ENCODE data around the gene GRAMD1A. TPM values are rescaled to one million over a fixed set of nuclear protein-coding genes. Genes with fewer than 3 reads are reported as not detected.

Gene GRAMD1A
- total RNA-seq = 179 TPM
- 10 to 100 TPM; 25.7 to 39.4 (median 32.1) TPM for polyA plus RNA-seq

DNA sequence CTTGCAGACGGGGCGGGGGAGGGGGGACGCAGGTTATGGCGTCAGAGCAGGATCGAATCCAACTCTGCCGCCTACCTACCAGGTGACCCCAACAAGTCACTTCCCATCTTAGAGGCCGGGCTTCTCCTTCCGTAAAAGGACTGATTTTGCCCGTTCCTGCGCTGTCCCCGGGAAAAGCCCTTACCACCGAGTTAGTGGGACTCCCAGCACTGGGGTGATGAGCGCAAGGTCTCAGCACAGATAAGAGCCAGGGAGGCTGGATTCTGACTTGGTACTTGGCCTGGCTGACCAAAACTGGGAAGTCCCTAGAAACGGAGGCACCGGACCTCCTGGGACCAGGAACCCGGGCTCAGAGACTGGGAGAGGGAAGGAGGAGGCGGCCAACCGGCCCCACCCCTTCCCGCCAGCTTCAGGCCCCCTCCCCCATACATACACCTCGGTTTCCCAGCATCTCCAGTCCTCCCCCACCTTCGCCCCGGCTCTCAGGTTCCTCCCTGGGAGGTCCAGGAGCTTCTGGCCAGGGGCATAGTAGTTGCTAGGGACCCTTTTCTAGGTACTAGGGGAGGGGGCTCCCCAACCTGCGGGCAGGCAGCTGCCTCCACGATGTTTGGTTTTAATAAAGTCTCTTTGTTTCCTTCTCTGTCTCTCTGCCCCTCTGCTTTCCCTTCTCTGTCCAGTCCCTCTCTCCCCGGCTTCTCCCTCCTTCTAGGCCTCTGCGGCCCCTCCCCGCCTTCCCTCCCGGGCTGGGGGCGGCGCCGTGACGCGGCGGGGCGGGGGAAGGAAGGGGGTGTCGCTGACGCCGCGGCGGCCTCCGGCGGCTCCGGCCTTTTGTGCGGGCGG, at the start of gene GRAMD1A:
GRAMD1A (plus strand) TSS at position 826 of the 840 bp plus-strand sequence. CDS start 156 bp downstream, outside the sequence.
- peaks cover 0 to 2% (median 0%) of the 10 kb centered on the region in 7 donors for H3K9me3 Mint-ChIP-seq
- H3K9me3 ChIP-seq (ENCODE audit: control insufficient read depth in 2 of 2, low read length in 2 of 2) = no peaks in the 10 kb centered on the region
- peaks cover 8 to 79% (median 52%) of the 10 kb centered on the region in 4 donors for H3K4me1 Mint-ChIP-seq
- peaks cover 17% of the 10 kb centered on the region for H3K36me3 Mint-ChIP-seq
- DNase-seq = peak; percentile 61 to 83 (median 63)
- H3K27me3 ChIP-seq (ENCODE audit: control insufficient read depth, insufficient read depth, low read length) = no peaks in the 10 kb centered on the region
- peaks cover 88% of the 10 kb centered on the region for H3K4me1 ChIP-seq (ENCODE audit: control insufficient read depth, insufficient read depth, low read length, poor library complexity, severe bottlenecking)
- ATAC-seq (ENCODE audit: low read depth in 2 of 2) = peak; percentile 34 to 40
- H3K36me3 ChIP-seq (ENCODE audit: control insufficient read depth, insufficient read depth, low read length) = no peaks in the 10 kb centered on the region
- peaks cover 5% of the 10 kb centered on the region for H3K27me3 Mint-ChIP-seq
- peak within 1 kb of the TSS; percentile 98 to 100 (median 98) for H3K27ac Mint-ChIP-seq
- peak within 1 kb of the TSS; percentile 90 for H3K27ac ChIP-seq (ENCODE audit: insufficient read depth, low read length, poor library complexity, severe bottlenecking)
- peak within 1 kb of the TSS; percentile 96 to 99 (median 98) for H3K4me3 Mint-ChIP-seq
- H3K4me3 ChIP-seq (ENCODE audit: low read depth, low read length) = peak within 1 kb of the TSS; percentile 81

DNA sequence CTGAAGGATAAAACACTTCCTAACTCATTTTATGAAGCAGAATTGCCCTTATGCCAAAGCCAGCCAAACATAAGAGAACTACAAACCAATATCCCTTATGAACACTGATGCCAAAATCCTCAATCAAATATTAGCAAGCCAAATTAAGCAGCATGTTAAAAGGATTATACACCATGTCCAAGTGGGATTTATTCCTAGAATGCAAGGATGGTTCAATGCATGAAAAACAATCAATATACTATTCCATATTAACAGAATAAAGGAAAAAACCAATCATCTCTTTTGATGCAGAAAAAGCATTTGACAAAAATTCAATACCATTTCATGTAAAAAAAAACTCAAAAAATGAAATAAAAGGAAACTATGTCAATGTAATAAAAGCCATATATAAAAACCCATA, 47.0 kb upstream of the GRAMD1A start:
- Mint-ChIP-seq H3K27ac (no peak overlapping the region), H3K27me3 (no peaks in the 10 kb centered on the region), H3K4me1 (peaks cover 0 to 13% (median 4%) of the 10 kb centered on the region in 4 donors), H3K4me3 (no peak overlapping the region), H3K36me3 (peaks cover 63% of the 10 kb centered on the region), H3K9me3 (peaks cover 3 to 85% (median 53%) of the 10 kb centered on the region in 7 donors)
- no peak overlapping the region for H3K27ac ChIP-seq (ENCODE audit: insufficient read depth, low read length, poor library complexity, severe bottlenecking)
- peaks cover 87 to 97% of the 10 kb centered on the region in 2 experiments for H3K9me3 ChIP-seq (ENCODE audit: control insufficient read depth in 2 of 2, low read length in 2 of 2)
- H3K4me1 ChIP-seq (ENCODE audit: control insufficient read depth, insufficient read depth, low read length, poor library complexity, severe bottlenecking) = no peaks in the 10 kb centered on the region
- peaks cover 40% of the 10 kb centered on the region for H3K36me3 ChIP-seq (ENCODE audit: control insufficient read depth, insufficient read depth, low read length)
- ATAC-seq (ENCODE audit: low read depth in 2 of 2) (no peak), DNase-seq (no peak)
- no peak overlapping the region for H3K4me3 ChIP-seq (ENCODE audit: low read depth, low read length)
- no peaks in the 10 kb centered on the region for H3K27me3 ChIP-seq (ENCODE audit: control insufficient read depth, insufficient read depth, low read length)

DNA sequence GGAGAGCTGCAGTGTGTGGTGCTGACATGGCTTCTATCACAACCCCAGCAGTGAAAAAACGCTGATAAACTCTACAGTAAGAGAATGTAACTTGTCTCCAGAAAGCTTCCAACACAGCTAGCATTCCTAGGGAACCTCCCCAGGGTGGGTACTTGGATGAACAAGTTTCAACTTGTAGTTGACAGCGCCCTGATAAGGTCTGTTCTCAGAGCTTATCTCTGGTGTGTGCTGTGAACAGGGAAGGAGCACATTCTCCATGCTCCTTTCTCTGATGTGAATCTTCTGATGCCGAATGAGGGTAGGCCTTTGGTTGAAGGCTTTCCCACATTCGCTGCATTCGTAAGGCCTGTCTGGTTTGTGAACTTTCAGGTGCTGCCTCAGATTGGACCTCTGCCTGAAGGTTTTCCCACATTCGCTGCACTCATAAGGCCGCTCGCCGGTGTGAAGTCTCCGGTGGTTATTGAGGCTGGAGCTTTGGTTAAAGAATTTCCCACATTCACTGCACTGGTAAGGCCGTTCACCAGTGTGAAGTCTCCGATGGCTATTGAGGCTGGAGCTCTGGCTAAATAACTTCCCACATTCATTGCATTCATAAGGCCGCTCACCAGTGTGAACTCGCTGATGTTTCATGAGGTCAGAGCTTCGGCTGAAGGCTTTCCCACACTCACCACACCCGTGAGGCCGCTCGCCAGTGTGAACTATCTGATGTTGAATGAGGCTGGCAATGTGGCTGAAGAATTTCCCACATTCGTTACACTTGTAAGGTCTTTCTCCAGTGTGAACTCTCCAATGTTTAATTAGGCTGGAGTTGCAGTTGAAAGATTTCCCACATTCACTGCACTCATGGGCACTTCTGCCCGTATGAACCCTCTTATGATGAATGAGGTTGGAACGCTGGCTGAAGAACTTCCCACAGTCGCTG, 42.0 kb upstream of the GRAMD1A start:
- Mint-ChIP-seq H3K27ac (no peak overlapping the region), H3K4me3 (no peak overlapping the region), H3K4me1 (peaks cover 16 to 27% (median 20%) of the 10 kb centered on the region in 4 donors), H3K9me3 (peaks cover 8 to 92% (median 48%) of the 10 kb centered on the region in 7 donors), H3K36me3 (peaks cover 82% of the 10 kb centered on the region), H3K27me3 (no peaks in the 10 kb centered on the region)
- H3K27me3 ChIP-seq (ENCODE audit: control insufficient read depth, insufficient read depth, low read length) = no peaks in the 10 kb centered on the region
- no peak overlapping the region for H3K4me3 ChIP-seq (ENCODE audit: low read depth, low read length)
- ATAC-seq (ENCODE audit: low read depth in 2 of 2) (no peak), DNase-seq (peak in 1 of 3 donors; percentile 22)
- peaks cover 81 to 94% of the 10 kb centered on the region in 2 experiments for H3K9me3 ChIP-seq (ENCODE audit: control insufficient read depth in 2 of 2, low read length in 2 of 2)
- no peak overlapping the region for H3K27ac ChIP-seq (ENCODE audit: insufficient read depth, low read length, poor library complexity, severe bottlenecking)
- H3K36me3 ChIP-seq (ENCODE audit: control insufficient read depth, insufficient read depth, low read length) = peaks cover 73% of the 10 kb centered on the region
- H3K4me1 ChIP-seq (ENCODE audit: control insufficient read depth, insufficient read depth, low read length, poor library complexity, severe bottlenecking) = peaks cover 20% of the 10 kb centered on the region

DNA sequence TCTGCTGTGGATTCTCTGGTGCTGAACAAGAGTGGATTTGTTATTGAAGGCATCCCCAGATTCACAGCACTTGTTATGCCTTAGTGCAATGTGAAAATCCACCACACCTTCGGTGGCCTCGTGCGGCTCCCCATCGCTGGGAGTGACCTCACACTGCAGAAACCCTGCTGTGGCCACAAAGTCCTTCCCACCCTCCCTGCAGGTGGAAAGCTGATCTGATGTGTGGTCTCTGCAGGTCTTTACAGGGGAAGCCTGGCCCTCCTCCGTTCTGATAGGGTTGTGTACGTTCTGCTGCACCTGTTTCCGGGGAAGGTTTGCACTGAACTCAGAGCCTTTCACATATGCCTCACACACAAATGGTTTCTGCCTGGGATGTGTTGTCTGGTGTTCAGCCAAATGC, 41.1 kb upstream of the GRAMD1A start:
- Mint-ChIP-seq H3K4me3 (peak overlapping the region in 1 of 4 donors; percentile 27), H3K4me1 (peaks cover 18 to 29% (median 22%) of the 10 kb centered on the region in 4 donors), H3K27ac (no peak overlapping the region), H3K9me3 (peaks cover 9 to 85% (median 44%) of the 10 kb centered on the region in 7 donors), H3K27me3 (no peaks in the 10 kb centered on the region), H3K36me3 (peaks cover 76% of the 10 kb centered on the region)
- H3K9me3 ChIP-seq (ENCODE audit: control insufficient read depth in 2 of 2, low read length in 2 of 2) = peaks cover 71 to 85% of the 10 kb centered on the region in 2 experiments
- peaks cover 67% of the 10 kb centered on the region for H3K36me3 ChIP-seq (ENCODE audit: control insufficient read depth, insufficient read depth, low read length)
- H3K4me3 ChIP-seq (ENCODE audit: low read depth, low read length) = no peak overlapping the region
- no peak overlapping the region for H3K27ac ChIP-seq (ENCODE audit: insufficient read depth, low read length, poor library complexity, severe bottlenecking)
- H3K27me3 ChIP-seq (ENCODE audit: control insufficient read depth, insufficient read depth, low read length) = no peaks in the 10 kb centered on the region
- no peak for ATAC-seq (ENCODE audit: low read depth in 2 of 2)
- no peak for DNase-seq
- peaks cover 25% of the 10 kb centered on the region for H3K4me1 ChIP-seq (ENCODE audit: control insufficient read depth, insufficient read depth, low read length, poor library complexity, severe bottlenecking)

DNA sequence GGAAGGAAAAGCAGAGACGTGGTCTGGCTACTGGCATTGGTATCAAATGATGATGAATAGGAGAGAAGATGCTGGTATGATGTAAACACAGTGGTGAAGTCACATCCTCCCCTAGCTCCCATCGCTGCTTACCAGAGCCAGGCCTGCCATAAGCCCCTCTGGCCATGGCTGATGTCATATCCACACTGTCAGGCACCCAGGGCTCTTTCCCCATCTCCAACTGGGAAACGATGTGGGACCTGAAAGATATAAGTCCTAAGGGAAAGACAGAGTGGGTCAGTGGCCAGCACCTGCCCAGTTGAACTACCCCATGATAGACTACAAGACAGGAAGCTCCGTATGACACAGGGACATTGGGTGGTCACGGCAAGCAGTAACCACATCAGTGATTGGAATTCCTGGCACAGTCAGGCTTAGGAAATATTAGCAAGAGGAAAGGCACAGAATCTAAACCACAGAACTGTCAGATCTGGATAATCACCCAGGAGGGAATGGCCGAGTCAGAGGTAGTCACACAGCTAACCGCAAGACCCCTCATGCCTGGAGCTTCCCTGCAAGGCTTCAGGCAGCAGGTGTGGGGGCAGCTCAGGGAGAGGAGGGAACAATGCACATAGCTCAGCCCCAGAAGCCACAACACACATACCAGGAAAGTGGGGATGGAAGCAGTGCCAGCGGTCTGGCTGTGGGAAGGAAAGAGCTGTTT, 39.9 kb upstream of the GRAMD1A start:
- no peak for ATAC-seq (ENCODE audit: low read depth in 2 of 2)

DNA sequence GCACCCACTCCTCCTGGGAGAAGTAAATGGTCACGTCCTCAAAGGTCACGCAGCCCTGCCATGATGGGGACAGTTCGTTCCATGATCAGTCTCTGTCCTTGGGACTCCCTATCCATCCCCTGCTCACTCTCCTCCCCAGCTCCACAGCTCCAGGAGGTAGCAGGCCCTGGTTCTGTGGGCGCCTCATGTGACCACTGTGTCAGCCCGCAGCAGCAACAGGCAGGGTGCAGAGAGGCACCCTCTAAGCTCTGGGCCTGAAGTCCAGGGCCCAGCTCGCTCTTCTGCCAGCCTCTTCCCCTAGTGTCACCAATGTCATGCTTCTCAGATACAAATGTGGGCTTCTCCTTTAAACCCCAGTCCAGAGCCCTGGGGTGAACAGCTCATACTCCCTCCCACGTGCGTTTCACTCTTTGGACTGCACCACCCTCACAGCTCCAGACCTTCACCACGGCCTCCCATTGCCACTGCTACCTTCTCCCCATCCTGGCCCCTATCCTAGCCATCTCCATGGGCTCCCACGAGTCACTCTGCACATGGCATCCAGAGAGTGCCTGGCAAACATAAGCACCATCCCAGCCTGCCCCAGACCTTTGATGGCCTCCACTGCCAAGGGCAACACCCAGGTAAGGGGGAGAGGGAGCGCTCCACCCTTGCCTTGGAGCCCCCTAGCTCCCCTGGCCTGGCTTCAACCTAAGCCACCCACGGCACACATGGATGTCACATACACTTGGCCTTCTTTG, 39.0 kb upstream of the GRAMD1A start:
- peak overlapping the region in 1 of 3 donors; percentile 76 for H3K27ac Mint-ChIP-seq
- no peak for DNase-seq
- ATAC-seq (ENCODE audit: low read depth in 2 of 2) = no peak
- peak overlapping the region; percentile 51 to 99 (median 93) for H3K4me3 Mint-ChIP-seq
- Histone ChIP-seq H3K27ac (ENCODE audit: insufficient read depth, low read length, poor library complexity, severe bottlenecking) (no peak overlapping the region), H3K27me3 (ENCODE audit: control insufficient read depth, insufficient read depth, low read length) (no peaks in the 10 kb centered on the region), H3K9me3 (ENCODE audit: control insufficient read depth in 2 of 2, low read length in 2 of 2) (peaks cover 59 to 67% of the 10 kb centered on the region in 2 experiments), H3K4me1 (ENCODE audit: control insufficient read depth, insufficient read depth, low read length, poor library complexity, severe bottlenecking) (peaks cover 28% of the 10 kb centered on the region), H3K36me3 (ENCODE audit: control insufficient read depth, insufficient read depth, low read length) (peaks cover 62% of the 10 kb centered on the region), H3K4me3 (ENCODE audit: low read depth, low read length) (peak overlapping the region; percentile 94)
- H3K9me3 Mint-ChIP-seq = peaks cover 9 to 77% (median 39%) of the 10 kb centered on the region in 7 donors
- H3K36me3 Mint-ChIP-seq = peaks cover 63% of the 10 kb centered on the region
- H3K4me1 Mint-ChIP-seq = peaks cover 13 to 35% (median 20%) of the 10 kb centered on the region in 4 donors
- H3K27me3 Mint-ChIP-seq = no peaks in the 10 kb centered on the region

More for the DNA sequence above, 39.9 kb upstream of the GRAMD1A start:
- no peaks in the 10 kb centered on the region for H3K27me3 Mint-ChIP-seq
- peaks cover 67 to 75% of the 10 kb centered on the region in 2 experiments for H3K9me3 ChIP-seq (ENCODE audit: control insufficient read depth in 2 of 2, low read length in 2 of 2)
- H3K27ac Mint-ChIP-seq = peak overlapping the region in 2 of 3 donors; percentile 77 to 94
- H3K27ac ChIP-seq (ENCODE audit: insufficient read depth, low read length, poor library complexity, severe bottlenecking) = no peak overlapping the region
- peaks cover 71% of the 10 kb centered on the region for H3K36me3 Mint-ChIP-seq
- peak overlapping the region; percentile 70 to 83 (median 80) for H3K4me3 Mint-ChIP-seq
- peak overlapping the region; percentile 0 for H3K4me3 ChIP-seq (ENCODE audit: low read depth, low read length)
- peaks cover 13 to 35% (median 20%) of the 10 kb centered on the region in 4 donors for H3K4me1 Mint-ChIP-seq
- peaks cover 67% of the 10 kb centered on the region for H3K36me3 ChIP-seq (ENCODE audit: control insufficient read depth, insufficient read depth, low read length)
- peaks cover 28% of the 10 kb centered on the region for H3K4me1 ChIP-seq (ENCODE audit: control insufficient read depth, insufficient read depth, low read length, poor library complexity, severe bottlenecking)
- peaks cover 9 to 78% (median 39%) of the 10 kb centered on the region in 7 donors for H3K9me3 Mint-ChIP-seq
- no peak for DNase-seq
- H3K27me3 ChIP-seq (ENCODE audit: control insufficient read depth, insufficient read depth, low read length) = no peaks in the 10 kb centered on the region
